Right forelimb (tissue), 1 donor: ENCODE data around the gene ABI2.
"Not testable (repeated sequence)": the region's sequence is repeated elsewhere in the genome, so short reads cannot be mapped to it uniquely, and the experiment has no call there.

Experiments used
- DNase-seq: peaks from one replicate; pipeline ENCODE4 v3.0.0-alpha.2; 2018

Gene ABI2

GRCh38 chr2:203360833-203361430 is 32.7 kb downstream of the ABI2 start:
- no peak for DNase-seq

- no peak for DNase-seq
Measured at GRCh38 chr2:203361495-203361894, 33.3 kb downstream of the ABI2 start.

GRCh38 chr2:203361922-203362321 is 33.7 kb downstream of the ABI2 start:
- DNase-seq = no peak

- DNase-seq = no peak
Measured at GRCh38 chr2:203366639-203367466, 38.7 kb downstream of the ABI2 start.

GRCh38 chr2:203372706-203373105 is 44.5 kb downstream of the ABI2 start:
- DNase-seq = not testable (repeated sequence)

- DNase-seq = no peak
Measured at GRCh38 chr2:203376173-203376572, 48.0 kb downstream of the ABI2 start.

GRCh38 chr2:203379156-203379555 is 51.0 kb downstream of the ABI2 start:
- DNase-seq = no peak

- DNase-seq = no peak
Measured at GRCh38 chr2:203383038-203383437, 54.8 kb downstream of the ABI2 start.

- DNase-seq = not testable (repeated sequence)
Measured at GRCh38 chr2:203388153-203388552, 60.0 kb downstream of the ABI2 start.

- DNase-seq = no peak
Measured at GRCh38 chr2:203394519-203395227, 66.5 kb downstream of the ABI2 start.

GRCh38 chr2:203395858-203396257 is 67.7 kb downstream of the ABI2 start:
- no peak for DNase-seq

- no peak for DNase-seq
Measured at GRCh38 chr2:203396667-203397066, 68.5 kb downstream of the ABI2 start.

- no peak for DNase-seq
Measured at GRCh38 chr2:203399031-203399430, 70.8 kb downstream of the ABI2 start.

- no peak for DNase-seq
Measured at GRCh38 chr2:203400805-203401585, 72.8 kb downstream of the ABI2 start.

GRCh38 chr2:203404996-203405395 is 76.8 kb downstream of the ABI2 start:
- DNase-seq = no peak

GRCh38 chr2:203407496-203407895 is 79.3 kb downstream of the ABI2 start:
- no peak for DNase-seq

GRCh38 chr2:203412546-203413331 is 84.5 kb downstream of the ABI2 start:
- DNase-seq = peak; percentile 43

- DNase-seq = no peak
Measured at GRCh38 chr2:203413796-203414195, 85.6 kb downstream of the ABI2 start.

- DNase-seq = no peak
Measured at GRCh38 chr2:203418271-203418670, 90.1 kb downstream of the ABI2 start.

- no peak for DNase-seq
Measured at GRCh38 chr2:203427061-203427460, 98.9 kb downstream of the ABI2 start.

GRCh38 chr2:203429643-203430042 is 101.4 kb downstream of the ABI2 start:
- DNase-seq = not testable (repeated sequence)
